Fibroblast of gingiva (primary cell): Measurements from ENCODE around the gene MSLN.

Experiments used
- DNase-seq: peaks from one replicate; pipeline ENCODE4 v3.0.0-alpha.2; 2011; ENCODE audit warnings: low read depth

MSLN gene

DNA sequence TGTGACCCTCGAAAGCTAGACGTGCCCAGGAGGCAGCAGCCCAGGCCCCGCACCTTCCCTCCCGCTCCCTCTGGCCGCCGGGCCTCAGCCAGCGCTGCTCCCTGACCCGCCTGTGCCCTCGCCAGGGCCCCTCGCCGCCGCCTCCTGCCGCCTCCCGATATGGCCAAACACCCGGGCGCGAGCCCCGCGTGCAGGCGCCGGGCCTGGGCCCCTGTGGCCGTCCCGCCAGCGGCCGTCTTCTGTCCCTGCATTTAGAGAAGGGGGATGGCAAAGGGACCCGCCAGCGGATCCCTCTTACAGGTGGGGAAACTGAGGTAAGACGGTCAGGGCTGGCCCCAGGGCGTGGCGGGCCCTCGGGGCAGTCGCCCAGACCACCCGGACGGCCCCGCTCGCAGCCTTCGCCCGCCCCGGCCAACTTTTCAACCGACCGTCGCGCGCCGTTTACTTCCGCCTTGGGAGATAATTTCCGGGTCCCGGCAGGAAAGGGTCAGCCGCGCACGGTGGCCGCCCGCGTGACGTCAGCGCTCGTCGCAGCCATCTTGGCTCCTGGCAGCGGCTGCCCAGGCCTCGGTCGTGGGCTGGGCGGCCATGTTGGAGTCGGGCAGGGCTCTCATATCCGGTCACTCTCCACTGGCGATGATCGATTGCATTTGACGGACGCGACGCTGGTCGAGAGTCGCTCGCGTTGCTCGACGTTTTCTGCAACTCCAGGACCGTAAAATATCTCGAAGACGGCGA, 47.0 kb downstream of the MSLN start:
- DNase-seq = peak; percentile 92

DNA sequence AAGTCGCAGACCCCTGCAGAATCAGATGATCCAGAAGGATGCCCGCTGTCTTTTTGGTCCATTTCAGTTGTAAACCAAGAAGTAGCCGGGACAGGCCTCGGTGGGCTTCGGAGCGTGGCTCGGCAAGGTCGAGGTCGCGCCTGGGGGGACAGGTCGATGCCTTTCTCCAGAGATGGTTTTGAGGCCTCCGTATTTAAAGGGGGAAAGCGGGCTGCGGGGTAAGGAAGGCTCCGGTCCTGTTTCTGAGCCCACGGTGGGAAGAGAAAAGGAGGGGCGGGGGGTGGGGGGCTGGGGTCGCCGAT, 47.5 kb downstream of the MSLN start:
- DNase-seq = no peak

DNA sequence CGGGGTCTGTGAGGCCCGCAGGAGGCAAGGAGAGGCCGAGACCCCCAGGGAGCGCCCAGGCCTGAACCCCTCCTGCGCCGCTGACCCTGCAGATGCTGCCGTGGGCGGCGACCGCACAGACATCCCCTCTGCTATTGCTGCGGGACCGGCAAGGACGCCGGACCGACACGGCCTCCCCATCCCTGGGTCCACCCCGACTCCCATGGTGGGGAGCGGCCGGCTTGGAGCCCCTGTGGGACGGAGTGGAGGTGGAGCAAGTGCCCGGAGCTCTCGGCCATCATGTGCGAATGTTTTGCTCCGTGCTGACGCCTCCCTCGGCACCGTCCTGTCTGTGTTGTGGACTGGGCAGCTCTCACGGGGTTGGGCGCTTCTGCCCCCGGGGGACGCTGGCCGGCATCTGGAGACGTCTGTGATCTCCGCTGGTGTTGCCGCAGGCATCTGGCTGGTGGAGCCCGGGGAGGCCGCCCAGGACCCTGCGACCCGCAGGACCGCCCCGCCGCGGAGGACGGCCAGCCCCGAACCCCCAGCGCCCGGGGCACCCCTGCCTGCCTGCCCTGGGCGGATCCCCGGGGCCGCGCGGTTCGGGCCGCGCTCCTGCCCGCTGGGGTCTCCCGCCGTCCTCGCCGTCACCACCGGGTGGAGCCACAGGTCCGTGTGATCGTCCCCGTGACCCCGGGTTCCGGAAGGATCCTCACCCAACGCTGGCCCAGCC, 52.8 kb downstream of the MSLN start:
- no peak for DNase-seq

DNA sequence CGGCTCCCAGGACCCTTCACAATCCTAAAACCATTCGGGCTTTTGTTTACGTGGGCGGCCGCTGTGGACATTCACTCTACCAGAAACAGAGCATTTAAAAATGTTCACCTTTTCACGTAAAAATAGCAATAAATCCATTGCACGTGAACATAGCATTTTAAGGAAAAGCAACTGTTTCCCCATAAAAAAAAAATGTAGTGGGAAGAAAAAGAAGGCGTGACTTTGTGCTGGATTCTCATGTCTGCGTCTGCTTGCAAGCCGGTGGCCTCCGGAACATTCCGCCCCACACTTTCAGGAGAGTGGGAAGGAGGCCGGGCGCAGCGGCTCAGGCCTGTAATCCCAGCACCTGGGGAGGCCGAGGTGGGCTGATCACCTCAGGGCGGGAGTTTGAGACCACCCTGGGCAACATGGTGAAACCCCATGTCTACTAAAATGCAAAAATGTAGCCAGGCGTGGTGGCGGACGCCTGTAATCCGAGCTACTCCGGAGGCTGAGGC, 53.4 kb downstream of the MSLN start:
- DNase-seq = no peak

DNA sequence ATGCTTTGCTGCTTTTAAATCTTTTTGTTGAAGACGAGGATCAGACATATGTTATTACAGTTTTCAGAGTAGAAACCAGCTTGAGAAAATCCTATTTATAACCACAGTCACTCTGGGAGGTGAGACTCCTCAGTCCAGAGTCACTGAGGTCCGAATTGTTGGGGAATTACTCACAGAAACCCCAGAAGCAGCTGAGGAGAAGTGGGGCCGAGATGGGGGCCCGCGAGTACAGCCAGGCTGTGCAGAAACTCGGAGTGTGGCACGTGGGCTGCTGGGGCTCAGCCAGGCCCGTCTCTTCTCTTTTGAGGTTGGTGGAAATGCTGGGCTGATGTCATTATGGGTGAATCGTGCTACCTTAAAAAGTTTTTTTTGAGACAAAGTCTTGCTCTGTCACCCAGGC, 54.4 kb downstream of the MSLN start:
- no peak for DNase-seq

DNA sequence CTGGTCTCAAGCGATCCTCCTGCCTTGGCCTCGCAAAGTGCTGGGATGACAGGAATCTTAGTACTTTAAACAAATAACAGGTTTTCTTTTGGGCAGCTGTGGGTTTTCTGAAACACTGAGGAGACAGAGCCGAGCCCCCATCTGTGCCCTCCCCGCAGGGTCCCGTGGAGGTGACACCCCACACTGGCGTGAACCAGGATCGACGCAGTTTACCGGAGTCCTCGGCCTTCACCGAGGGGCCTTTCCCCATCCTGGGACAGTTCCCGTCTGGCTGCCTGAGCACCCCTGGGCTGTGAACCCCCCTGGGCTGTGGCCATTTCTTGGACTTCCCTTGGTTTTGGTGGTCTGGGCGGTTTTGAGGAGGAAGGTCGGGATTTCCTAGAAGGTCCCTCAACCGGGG, 55.3 kb downstream of the MSLN start:
- DNase-seq = no peak

DNA sequence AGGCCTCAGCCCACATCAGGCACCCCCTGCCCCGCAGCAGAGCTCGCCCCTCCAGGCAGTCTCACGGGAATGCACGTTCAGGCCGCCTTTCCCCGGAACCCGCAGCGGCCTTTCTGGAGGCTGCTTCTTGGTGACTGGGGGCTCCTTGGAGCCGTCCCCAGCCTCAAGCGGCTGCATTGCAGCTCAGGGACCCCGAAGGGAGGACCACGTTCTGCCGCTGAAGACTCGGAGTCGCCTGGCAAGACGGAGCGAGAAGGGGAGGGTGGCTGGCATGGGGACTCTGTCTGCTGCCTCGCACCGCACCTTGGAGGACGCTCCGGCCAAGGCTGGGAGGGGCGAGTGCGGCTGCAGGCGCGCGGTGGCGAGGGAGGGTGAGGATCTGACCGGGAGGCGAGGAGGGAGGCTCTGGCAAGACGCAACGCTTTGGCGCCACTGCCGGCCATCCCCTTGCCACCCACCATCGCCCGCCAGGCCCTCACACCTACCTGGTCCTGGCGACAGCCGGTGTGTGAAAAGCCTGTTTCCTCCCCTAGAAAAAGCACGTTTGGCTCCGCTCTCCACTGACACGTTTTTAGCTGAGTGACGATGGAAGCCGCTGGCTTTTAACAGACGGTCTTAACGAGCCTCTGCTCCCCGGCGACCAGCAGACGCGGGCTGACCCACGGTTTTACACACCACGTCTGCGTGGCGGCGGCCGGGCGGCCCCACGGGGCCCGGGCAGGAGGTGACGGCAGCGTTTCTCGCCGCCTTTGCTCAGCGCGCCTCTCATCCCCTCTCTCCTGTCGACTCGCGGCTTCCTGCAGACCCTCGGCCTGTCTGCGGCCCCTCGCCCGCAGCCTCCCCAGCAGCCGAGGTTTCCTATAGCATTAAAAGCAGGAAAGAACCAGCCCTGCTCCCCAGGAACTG, 56.7 kb downstream of the MSLN start:
- no peak for DNase-seq

DNA sequence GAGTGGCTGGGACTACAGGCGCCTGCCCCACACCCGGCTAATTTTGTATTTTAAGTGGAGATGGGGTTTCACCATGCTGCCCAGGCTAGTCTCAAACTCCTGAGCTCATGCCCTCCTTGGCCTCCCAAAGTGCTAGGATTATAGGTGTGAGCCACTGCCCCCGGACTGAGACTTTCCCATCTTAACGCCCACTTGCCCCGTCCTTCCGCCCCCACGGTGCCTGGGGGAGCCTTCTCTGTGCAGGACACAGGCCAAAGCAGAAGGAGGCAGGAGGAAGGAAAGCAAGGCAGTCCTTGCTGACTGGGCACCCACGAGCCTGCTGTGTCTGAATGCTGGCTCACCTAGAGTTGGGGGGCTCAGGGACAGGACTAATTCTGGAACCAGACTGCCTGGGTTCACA, 57.6 kb downstream of the MSLN start:
- DNase-seq = no peak
